ENCODE results near the gene PRKCH.

- TF ChIP-seq CTCF (IDR thresholded peaks at IDR 0.05; ENCODE audit: poor library complexity, severe bottlenecking) (no peak), EP300 (conservative IDR thresholded peaks at IDR 0.05; ENCODE audit: poor library complexity, severe bottlenecking) (no peak), EZH2 (IDR thresholded peaks at IDR 0.05; ENCODE audit: borderline replicate concordance, insufficient read depth, low read length, poor library complexity, severe bottlenecking) (no peak), MXI1 (conservative IDR thresholded peaks at IDR 0.05; ENCODE audit: poor library complexity, severe bottlenecking) (no peak), POLR2AphosphoS5 (IDR thresholded peaks at IDR 0.05) (no peak)
These were observed 63.8 kb downstream of the PRKCH start for GRCh38 chr14:61385002-61385685.
